NCI-H524 (cell line): ENCODE data around the gene CCDC150.
"Not testable (repeated sequence)": the region's sequence is repeated elsewhere in the genome, so short reads cannot be mapped to it uniquely, and the experiment has no call there.

ENCODE experiments used
- DNase-seq, 2 experiments: peaks; one replicate each; lab custom pipeline; 2025; lab: John Stamatoyannopoulos, UW

Gene CCDC150

DNA sequence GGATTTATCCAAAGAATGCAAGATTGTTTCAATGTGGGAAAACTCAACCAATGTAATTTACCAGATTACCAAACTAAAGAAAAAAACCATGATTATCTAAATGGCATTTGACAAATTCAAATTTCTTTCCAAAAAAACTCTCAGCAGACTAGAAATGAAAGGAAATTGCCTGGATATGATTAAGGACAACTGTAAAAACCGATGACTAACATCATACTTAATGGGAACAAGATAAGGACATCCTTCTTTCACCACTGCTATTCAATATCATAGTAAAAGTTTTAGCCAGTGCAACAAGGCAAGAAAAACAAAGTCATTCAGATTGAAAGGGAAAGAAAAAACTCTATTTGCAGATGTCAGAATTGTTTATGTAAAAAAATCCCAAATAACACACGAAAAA lies 4.4 kb upstream of the CCDC150 start:
- no peak for DNase-seq

GRCh38 chr2:196638765-196639164 lies 750 bp upstream of the CCDC150 start:
- DNase-seq = no peak

DNA sequence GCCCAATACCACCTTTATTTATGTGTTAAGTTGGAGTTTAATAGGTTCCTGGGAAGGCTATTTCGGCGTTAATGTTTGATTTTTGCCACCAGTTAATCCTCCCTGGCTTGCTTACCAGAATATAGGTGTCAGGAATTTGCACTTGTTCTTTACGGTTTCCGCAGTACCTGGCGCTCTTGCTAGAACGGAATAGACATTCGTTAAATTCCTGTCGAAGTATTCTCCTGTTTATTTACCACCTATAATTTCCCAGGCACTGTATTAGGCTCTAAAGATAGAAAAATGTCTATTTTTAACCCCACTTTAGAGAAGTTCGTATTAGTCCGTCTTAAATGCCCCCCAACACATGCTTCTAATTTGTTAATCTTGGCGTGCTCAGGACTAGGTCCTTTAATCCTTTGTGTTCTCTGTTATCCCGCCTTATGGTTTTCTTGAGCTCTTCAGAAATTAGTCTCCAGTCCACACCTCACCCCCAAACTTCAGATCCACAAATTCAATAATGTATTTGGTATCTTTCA lies 575 bp downstream of the CCDC150 start:
- peak; percentile 9 to 44 for DNase-seq

- no peak for DNase-seq
These were observed 9.7 kb downstream of the CCDC150 start for GRCh38 chr2:196649202-196649601.

- DNase-seq = no peak
These were observed 12.0 kb downstream of the CCDC150 start for GRCh38 chr2:196651387-196652094.

- no peak for DNase-seq
These were observed 13.4 kb downstream of the CCDC150 start for GRCh38 chr2:196652869-196653268.

GRCh38 chr2:196653843-196654242 lies 14.3 kb downstream of the CCDC150 start:
- DNase-seq = no peak

DNA sequence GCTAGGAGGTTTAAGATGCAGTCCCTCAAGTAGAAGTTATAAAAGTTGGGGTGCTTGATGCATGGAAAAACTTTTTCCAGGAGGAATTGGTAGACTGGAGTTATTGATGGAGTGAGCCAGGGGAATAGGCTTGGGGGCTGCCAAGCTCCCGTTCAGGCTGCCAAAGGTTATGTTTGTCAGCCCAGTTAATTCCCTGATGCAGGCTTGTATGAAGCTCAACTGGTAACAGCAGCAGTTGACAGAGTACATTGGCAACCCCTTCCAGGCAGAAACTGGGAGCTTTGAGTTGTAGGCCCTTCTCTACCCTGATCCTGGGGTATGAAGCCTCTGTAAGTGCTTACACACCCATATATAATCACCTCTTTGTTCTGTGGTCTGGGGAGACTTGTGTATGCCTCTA lies 16.2 kb downstream of the CCDC150 start:
- DNase-seq = no peak

DNA sequence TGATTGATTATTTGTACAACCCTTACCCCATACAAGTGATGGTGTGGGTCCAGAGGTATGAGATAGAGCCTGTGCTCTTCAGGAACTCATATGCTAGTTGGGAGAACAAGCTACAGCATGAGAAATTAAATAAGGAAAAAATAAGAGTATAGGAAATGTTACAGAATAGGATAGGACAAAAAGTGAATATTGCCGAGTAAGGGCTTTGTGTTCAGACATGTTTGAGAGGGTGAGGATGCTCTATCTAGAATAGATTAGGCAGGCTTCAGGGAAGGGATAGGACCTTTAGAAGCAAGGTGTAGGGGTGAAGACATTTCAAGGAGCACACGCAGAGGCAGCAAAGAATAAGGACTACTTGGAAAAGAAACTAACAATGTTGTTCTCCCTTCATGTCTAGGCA lies 17.8 kb downstream of the CCDC150 start:
- DNase-seq = no peak

DNA sequence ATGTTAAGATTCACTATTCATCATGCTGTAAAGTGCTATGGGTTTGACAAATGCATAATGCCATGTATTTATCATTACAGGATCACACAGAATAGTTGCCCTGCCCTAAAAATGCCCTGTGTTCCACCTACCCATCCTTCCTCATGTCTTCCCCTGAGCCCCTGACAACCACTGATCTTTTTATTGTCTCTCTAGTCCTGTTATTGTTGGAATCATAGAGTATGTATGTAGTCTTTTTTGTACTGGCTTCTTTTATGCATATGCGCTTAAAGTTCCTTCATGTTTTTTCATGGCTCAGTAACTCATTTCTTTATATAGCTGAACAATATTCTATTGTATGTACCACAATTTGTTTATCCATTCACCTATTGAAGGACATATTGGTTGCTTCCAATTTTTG lies 20.3 kb downstream of the CCDC150 start:
- DNase-seq = no peak

DNA sequence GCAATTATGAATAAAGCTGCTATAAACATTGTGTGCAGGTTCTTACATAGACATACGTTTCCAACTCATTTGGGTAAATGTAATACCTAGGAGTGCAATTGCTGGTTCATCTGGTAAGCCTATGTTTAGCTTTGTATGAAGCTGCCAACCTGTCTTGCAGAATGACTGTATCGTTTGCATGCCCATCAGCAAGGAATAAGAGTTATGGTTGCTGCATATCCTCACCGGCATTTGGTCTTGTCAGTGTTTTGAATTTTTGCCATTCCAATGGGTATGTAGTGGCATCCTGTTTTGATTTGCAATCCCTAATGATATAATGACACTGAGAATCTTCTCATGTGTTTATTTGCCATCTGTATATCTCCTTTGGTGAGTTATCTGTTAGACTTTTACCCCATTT lies 20.7 kb downstream of the CCDC150 start:
- DNase-seq = no peak

GRCh38 chr2:196670342-196670741 lies 30.8 kb downstream of the CCDC150 start:
- DNase-seq = no peak

- DNase-seq = no peak
These were observed 36.4 kb downstream of the CCDC150 start for GRCh38 chr2:196675963-196676362.

DNA sequence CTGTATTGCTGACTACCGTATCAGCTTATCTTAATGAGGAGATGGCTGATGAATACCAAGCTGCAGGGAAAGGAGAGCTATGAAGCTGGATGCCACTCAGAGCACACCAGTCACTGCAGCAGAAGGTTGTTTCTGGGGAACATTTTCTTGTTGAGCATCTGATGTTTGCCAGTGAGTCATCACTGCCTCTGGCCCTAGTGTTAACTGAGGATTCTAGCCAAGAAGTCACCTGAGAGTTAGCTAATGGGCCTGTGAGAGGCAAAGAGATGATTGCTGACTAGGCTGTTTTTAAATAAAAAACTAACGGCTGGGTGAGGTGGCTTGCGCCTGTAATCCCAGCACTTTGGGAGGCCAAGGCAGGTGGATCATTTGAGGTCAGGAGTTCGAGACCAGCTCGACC lies 37.9 kb downstream of the CCDC150 start:
- no peak for DNase-seq

- no peak for DNase-seq
These were observed 39.9 kb downstream of the CCDC150 start for GRCh38 chr2:196679368-196679767.

GRCh38 chr2:196681510-196681909 lies 42.0 kb downstream of the CCDC150 start:
- DNase-seq = no peak

- no peak for DNase-seq
These were observed 46.3 kb downstream of the CCDC150 start for GRCh38 chr2:196685792-196686191.

- DNase-seq = not testable (repeated sequence)
These were observed 47.2 kb downstream of the CCDC150 start for GRCh38 chr2:196686737-196687136.

GRCh38 chr2:196696423-196697079 lies 57.0 kb downstream of the CCDC150 start:
- DNase-seq = no peak

DNA sequence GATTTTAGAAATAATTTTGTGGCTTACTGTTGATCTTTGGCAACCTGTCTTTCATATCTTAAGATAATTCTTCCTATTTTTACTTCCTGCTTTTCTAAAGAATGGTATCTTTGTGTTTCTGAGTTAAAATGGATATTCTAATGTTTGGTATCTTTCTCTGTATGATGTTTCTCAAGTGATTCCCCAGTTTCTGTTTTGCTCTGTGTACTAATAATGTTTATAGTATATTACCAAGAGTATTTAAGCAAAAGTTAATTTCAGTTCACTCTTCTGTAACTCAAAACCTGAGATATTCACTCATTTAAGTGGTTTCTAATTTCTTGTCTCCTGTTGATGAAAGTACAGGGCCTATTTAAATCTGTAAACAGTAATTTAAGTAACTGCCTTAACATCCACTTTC lies 58.3 kb downstream of the CCDC150 start:
- DNase-seq = no peak

DNA sequence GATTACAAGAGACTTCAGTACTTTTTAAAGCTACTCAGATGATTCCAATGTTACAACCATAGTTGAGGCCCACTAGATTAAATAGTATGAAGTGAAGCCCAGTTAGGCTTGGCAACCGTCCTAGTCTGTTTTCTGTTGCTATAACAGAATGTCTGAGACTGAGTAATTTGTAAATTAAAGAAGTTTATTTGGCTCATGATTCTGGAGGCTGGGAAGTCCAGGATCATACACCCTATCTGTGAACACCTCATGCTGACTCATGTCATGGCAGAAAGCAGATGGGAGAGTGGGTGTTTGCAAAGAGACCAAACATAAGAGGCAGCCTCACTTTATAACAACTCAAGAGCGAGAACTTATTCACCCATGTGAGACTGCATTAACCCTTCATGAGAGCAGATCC lies 63.1 kb downstream of the CCDC150 start:
- no peak for DNase-seq

DNA sequence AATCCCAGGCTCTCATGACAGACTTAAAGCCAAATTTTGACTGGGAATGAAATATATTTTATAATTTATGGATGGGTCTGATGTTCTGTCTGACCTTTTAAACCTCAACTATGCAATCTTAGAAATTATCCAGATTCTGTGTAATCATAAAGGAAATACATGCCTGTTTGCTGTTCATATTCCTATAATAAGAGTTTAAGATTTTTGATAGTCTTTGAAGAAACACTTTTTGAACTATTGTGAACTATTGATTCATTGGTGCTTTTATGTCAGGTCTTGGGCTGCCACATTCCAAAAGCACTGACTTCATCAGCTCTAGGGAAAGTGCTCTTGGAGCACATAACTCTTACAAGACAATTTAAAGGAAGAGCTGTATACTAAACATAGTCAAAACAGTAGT lies 64.2 kb downstream of the CCDC150 start:
- DNase-seq = no peak

DNA sequence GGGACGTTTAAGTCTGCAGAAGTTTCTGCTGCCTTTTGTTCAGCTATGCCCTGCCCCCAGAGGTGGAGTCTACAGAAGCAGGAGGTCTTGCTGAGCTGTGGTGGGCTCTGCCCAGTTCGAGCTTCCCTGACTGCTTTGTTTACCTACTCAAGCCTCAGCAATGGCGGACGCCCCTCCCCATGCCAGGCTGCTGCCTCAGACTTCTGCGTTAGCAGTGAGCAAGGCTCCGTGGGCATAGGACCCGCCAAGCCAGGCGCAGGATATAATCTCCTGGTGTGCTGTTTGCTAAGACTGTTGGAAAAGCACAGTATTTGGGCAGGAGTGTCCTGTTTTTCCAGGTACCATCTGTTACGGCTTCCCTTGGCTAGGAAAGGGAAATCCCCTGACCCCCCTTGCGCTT lies 70.5 kb downstream of the CCDC150 start:
- DNase-seq = not testable (repeated sequence)

GRCh38 chr2:196711625-196712024 lies 72.1 kb downstream of the CCDC150 start:
- no peak for DNase-seq
